Liver (tissue), 9 donors: ENCODE measurements around the gene ZCCHC18. TPM values are rescaled to one million over a fixed set of nuclear protein-coding genes. Genes with fewer than 3 reads are reported as not detected.
"Not testable (repeated sequence)": the region's sequence is repeated elsewhere in the genome, so short reads cannot be mapped to it uniquely, and the experiment has no call there.

Source experiments
- DNase-seq: peaks from one replicate; pipeline ENCODE4 v3.0.0-alpha.2; 2017; ENCODE audit warnings: low spot score
- H3K27ac ChIP-seq, 2 donors: one replicate each; pipeline ENCODE4 v1.7.0; 2013; ENCODE audit warnings: inconsistent platforms in 2 of 2, low read length in 2 of 2, control low read depth in 1 of 2, low read depth in 1 of 2, mild to moderate bottlenecking in 1 of 2
- H3K27me3 ChIP-seq, 4 donors: one replicate each; pipeline versions ENCODE4 v1.6.1 to v1.7.0; 2013; ENCODE audit warnings: low read length in 3 of 4, inconsistent platforms in 1 of 4, mild to moderate bottlenecking in 1 of 4, moderate library complexity in 1 of 4; ENCODE audit not compliant: control insufficient read depth in 4 of 4, insufficient read depth in 4 of 4
- H3K36me3 ChIP-seq, 4 donors: one replicate each; pipeline versions ENCODE4 v1.6.1 to v1.7.0; 2013; ENCODE audit warnings: low read length in 3 of 4, mild to moderate bottlenecking in 3 of 4, low read depth in 1 of 4, moderate library complexity in 1 of 4; ENCODE audit not compliant: control insufficient read depth in 4 of 4, insufficient read depth in 3 of 4
- H3K4me1 ChIP-seq, 4 donors: one replicate each; pipeline versions ENCODE4 v1.6.1 to v1.7.0; 2013; ENCODE audit warnings: low read length in 3 of 4, mild to moderate bottlenecking in 3 of 4, moderate library complexity in 1 of 4; ENCODE audit not compliant: control insufficient read depth in 4 of 4, insufficient read depth in 4 of 4
- H3K4me3 ChIP-seq, 3 donors: one replicate each; pipeline versions ENCODE4 v1.6.1 to v1.7.0; 2013; ENCODE audit warnings: low read length in 3 of 3, control low read depth in 1 of 3, low read depth in 1 of 3, mild to moderate bottlenecking in 1 of 3
- H3K9ac ChIP-seq, 2 donors: one replicate each; pipeline ENCODE4 v1.7.0; 2013; ENCODE audit warnings: low read length in 2 of 2, mild to moderate bottlenecking in 2 of 2, moderate library complexity in 2 of 2, control low read depth in 1 of 2, low read depth in 1 of 2
- H3K9me3 ChIP-seq, 4 donors: one replicate each; pipeline versions ENCODE4 v1.6.1 to v1.7.0; 2013; ENCODE audit warnings: low read length in 3 of 4; ENCODE audit not compliant: control insufficient read depth in 4 of 4
- FOXA1 ChIP-seq: IDR thresholded peaks from 2 replicates; pipeline ENCODE4 v1.6.1; 2016; ENCODE audit warnings: antibody characterized with exemption
- FOXA2 ChIP-seq: IDR thresholded peaks from 2 replicates; pipeline ENCODE4 v1.6.1; 2016; ENCODE audit warnings: antibody characterized with exemption
- GABPA ChIP-seq, 2 donors: IDR thresholded peaks in 1 of 2; conservative IDR thresholded peaks in 1 of 2; 2 replicates each; pipeline ENCODE4 v1.6.1; 2016; ENCODE audit warnings: antibody characterized with exemption in 2 of 2, mild to moderate bottlenecking in 1 of 2, moderate library complexity in 1 of 2
- HNF4A ChIP-seq, 2 donors: conservative IDR thresholded peaks; 2 replicates each; pipeline ENCODE4 v1.6.1; 2016; ENCODE audit warnings: antibody characterized with exemption in 2 of 2, mild to moderate bottlenecking in 2 of 2
- HNF4G ChIP-seq: IDR thresholded peaks from 2 replicates; pipeline ENCODE4 v1.6.1; 2016; ENCODE audit warnings: antibody characterized with exemption
- JUND ChIP-seq, 2 donors: IDR thresholded peaks; 2 replicates each; pipeline ENCODE4 v1.6.1; 2016; ENCODE audit warnings: antibody characterized with exemption in 2 of 2
- RXRA ChIP-seq, 2 donors: IDR thresholded peaks; 2 replicates each; pipeline ENCODE4 v1.6.1; 2017 to 2018; ENCODE audit warnings: antibody characterized with exemption in 2 of 2, mild to moderate bottlenecking in 1 of 2
- YY1 ChIP-seq: IDR thresholded peaks from 2 replicates; pipeline ENCODE4 v1.6.1; 2016; ENCODE audit warnings: antibody characterized with exemption, mild to moderate bottlenecking
- WGBS: extraction: QIAGEN DNeasy Blood & Tissue Kit; methylation state at CpG from one replicate; pipeline ENCODE4 v1.1.7; 2013; 5-methylcytosine and 5-hydroxymethylcytosine counted together
- polyA plus RNA-seq, 2 donors: library from polyadenylated mRNA; stranded (reverse) in 1 of 2; unstranded in 1 of 2; fragments of 200-250 nt in 1 of 2; fragments of >200 nt in 1 of 2; fragmentation: Nextera tagmentation in 1 of 2; extraction: Ambion mirVana in 1 of 2; gene quantifications; one replicate each; pipeline versions ENCODE4 v1.2.1 to v1.2.3, GENCODE V29; 2013 to 2015
- total RNA-seq, 2 donors: library from RNA; depleted of rRNA; stranded (reverse); fragments of >200 nt; gene quantifications; one replicate each; pipeline ENCODE4 v1.2.3, GENCODE V29; 2014
- TF ChIP-seq, protein P1 (sequence below): IDR thresholded peaks from 2 replicates; pipeline ENCODE4 v1.6.1; 2016; ENCODE audit warnings: antibody characterized with exemption, mild to moderate bottlenecking
- TF ChIP-seq, protein P2 (sequence below): IDR thresholded peaks from 2 replicates; pipeline ENCODE4 v1.6.1; 2016; ENCODE audit warnings: antibody characterized with exemption
- TF ChIP-seq, protein P3 (sequence below): fragments of 150-350 bp; IDR thresholded peaks from 2 replicates; pipeline ENCODE4 v1.5.1; 2017; ENCODE audit warnings: improper control_type of control experiment, low read depth, low read length; ENCODE audit not compliant: missing input control
- donor health status: healthy.
- donor health status: healthy.
- donor health status: healthy.
- donor health status: healthy.
- donor health status: healthy.

ZCCHC18 gene
- total RNA-seq (under 1 TPM; 0.09 to 0.25 TPM), polyA plus RNA-seq (under 1 TPM in 1 of 2 donors, not detected in 1; 0.05 TPM)

DNA sequence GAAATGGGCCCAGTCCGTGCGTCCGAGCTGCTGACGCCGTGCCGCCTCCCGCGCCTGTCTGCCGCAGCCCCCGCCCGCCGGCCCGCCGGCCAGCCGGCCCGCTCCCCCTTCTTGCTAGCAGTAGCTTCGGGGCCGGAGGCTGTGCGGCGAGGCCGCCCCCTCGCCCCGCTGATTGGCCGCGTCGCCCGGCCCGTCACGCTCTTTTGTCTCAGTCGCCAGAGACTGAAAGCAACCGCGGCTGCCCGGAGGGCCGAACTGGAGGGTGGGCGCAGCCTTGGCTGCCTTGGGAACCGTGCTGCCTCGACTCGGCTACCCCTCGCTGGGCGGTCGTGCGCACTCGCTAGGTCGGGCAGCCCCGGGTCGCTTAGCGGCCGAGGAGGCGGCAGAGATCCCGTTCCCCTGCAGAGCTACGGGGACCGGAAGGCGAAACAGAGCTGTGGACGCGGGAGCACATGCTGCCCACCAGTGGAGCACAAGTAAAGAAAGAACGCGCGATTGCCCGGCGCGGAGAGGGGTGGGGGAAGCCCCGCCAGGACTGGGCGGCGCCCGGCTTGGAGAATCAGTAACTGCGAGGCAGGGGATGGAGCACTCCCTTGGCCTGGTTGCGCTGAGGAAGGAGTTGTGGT, at the start of gene ZCCHC18:
TSS of gene ZCCHC18 (plus strand) at position 198 of the 626 bp plus-strand sequence. CDS start 1,589 bp downstream, outside the sequence.
- Histone ChIP-seq H3K4me1 (peaks cover 0 to 5% (median 1%) of the 10 kb centered on the region in 4 donors), H3K9me3 (no peaks in the 10 kb centered on the region), H3K27me3 (peaks cover 0 to 11% (median 1%) of the 10 kb centered on the region in 4 donors), H3K9ac (no peak within 1 kb of the TSS), H3K4me3 (peak within 1 kb of the TSS in 2 of 3 donors; percentile 37 to 62), H3K27ac (no peak within 1 kb of the TSS), H3K36me3 (no peaks in the 10 kb centered on the region)
- TF ChIP-seq, protein P1, sequence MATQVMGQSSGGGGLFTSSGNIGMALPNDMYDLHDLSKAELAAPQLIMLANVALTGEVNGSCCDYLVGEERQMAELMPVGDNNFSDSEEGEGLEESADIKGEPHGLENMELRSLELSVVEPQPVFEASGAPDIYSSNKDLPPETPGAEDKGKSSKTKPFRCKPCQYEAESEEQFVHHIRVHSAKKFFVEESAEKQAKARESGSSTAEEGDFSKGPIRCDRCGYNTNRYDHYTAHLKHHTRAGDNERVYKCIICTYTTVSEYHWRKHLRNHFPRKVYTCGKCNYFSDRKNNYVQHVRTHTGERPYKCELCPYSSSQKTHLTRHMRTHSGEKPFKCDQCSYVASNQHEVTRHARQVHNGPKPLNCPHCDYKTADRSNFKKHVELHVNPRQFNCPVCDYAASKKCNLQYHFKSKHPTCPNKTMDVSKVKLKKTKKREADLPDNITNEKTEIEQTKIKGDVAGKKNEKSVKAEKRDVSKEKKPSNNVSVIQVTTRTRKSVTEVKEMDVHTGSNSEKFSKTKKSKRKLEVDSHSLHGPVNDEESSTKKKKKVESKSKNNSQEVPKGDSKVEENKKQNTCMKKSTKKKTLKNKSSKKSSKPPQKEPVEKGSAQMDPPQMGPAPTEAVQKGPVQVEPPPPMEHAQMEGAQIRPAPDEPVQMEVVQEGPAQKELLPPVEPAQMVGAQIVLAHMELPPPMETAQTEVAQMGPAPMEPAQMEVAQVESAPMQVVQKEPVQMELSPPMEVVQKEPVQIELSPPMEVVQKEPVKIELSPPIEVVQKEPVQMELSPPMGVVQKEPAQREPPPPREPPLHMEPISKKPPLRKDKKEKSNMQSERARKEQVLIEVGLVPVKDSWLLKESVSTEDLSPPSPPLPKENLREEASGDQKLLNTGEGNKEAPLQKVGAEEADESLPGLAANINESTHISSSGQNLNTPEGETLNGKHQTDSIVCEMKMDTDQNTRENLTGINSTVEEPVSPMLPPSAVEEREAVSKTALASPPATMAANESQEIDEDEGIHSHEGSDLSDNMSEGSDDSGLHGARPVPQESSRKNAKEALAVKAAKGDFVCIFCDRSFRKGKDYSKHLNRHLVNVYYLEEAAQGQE = no peak
- no peak for TF ChIP-seq FOXA2
- no peak for TF ChIP-seq GABPA (IDR thresholded peaks at IDR 0.05 in 1 of 2, conservative IDR thresholded peaks at IDR 0.05 in 1 of 2)
- TF ChIP-seq, protein P2, sequence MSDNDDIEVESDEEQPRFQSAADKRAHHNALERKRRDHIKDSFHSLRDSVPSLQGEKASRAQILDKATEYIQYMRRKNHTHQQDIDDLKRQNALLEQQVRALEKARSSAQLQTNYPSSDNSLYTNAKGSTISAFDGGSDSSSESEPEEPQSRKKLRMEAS = no peak
- no peak for TF ChIP-seq HNF4G
- no peak for TF ChIP-seq RXRA (IDR thresholded peaks at IDR 0.05)
- no peak for TF ChIP-seq YY1
- no peak for TF ChIP-seq FOXA1
- TF ChIP-seq JUND (IDR thresholded peaks at IDR 0.05) = no peak
- TF ChIP-seq, protein P3, sequence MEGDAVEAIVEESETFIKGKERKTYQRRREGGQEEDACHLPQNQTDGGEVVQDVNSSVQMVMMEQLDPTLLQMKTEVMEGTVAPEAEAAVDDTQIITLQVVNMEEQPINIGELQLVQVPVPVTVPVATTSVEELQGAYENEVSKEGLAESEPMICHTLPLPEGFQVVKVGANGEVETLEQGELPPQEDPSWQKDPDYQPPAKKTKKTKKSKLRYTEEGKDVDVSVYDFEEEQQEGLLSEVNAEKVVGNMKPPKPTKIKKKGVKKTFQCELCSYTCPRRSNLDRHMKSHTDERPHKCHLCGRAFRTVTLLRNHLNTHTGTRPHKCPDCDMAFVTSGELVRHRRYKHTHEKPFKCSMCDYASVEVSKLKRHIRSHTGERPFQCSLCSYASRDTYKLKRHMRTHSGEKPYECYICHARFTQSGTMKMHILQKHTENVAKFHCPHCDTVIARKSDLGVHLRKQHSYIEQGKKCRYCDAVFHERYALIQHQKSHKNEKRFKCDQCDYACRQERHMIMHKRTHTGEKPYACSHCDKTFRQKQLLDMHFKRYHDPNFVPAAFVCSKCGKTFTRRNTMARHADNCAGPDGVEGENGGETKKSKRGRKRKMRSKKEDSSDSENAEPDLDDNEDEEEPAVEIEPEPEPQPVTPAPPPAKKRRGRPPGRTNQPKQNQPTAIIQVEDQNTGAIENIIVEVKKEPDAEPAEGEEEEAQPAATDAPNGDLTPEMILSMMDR = no peak
- TF ChIP-seq HNF4A (conservative IDR thresholded peaks at IDR 0.05) = no peak
- 1% methylated on average over 67 of the region's 67 CpGs for WGBS
- no peak for DNase-seq

DNA sequence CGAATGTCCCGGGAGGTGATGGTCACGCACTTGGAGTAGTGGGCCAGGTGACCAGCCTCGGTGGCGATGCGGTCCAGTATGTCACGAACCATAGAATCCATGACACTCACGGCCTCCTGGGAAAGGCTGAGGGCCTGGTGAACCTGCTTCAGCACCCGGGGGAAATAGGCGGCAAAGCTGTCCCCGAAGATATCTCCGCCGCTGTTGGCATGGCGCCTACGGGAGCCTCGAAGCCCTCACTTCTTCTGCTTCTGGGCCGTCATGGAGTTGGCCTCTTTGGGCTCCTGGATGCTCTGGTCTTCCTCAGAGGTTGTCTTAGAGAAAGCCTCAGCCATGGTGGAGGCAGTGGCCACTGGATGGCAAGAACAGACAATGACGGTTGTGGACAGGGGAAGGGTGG, 49.7 kb upstream of the ZCCHC18 start:
- H3K9me3 ChIP-seq, H3K27me3 ChIP-seq, H3K4me1 ChIP-seq, DNase-seq, H3K36me3 ChIP-seq, H3K4me3 ChIP-seq, H3K27ac ChIP-seq, H3K9ac ChIP-seq: not testable (repeated sequence)
- 98% methylated on average over 9 of the region's 18 CpGs for WGBS

DNA sequence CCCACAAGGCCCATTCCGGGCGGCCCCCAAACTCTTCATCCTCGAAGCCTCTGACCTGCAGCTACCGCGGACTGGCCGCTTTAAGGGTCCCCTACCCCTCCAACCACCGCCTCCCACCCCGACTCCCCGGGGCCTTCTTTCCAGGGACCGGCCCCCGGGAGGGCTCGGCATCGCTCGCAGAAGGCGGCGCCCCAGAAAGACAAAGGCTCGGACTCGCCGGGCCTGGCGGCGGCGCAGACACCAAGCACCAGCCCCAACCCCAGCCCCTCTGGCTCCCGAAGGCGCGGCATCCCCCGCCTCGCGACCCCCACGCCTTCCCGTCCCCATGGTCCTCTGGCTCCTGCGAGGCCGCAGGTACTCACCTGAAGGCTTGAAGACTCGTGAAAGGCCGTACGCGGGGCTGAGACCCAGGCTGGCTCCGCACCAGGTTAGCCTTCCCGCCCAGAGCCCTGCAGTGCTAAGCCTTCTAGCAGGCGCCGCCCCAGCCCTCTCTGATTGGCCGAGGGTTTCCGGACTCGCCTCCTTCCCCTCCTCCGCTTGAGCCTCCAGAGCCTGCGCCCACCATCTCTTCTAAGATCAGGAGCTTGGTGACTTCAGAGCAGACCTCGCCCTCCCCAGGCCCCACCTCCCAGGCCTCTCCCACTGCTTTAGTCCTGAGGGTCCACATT, 36.4 kb upstream of the ZCCHC18 start, which contains the start of gene TMSB15C:
TSS of gene TMSB15C (minus strand) at position 459 of the 668 bp plus-strand sequence.
- H3K4me3 ChIP-seq, H3K27ac ChIP-seq, DNase-seq, H3K36me3 ChIP-seq, H3K27me3 ChIP-seq, H3K9me3 ChIP-seq, H3K4me1 ChIP-seq, H3K9ac ChIP-seq: not testable (repeated sequence)
- WGBS = no CpG with 5 or more reads among the region's 46 CpGs

DNA sequence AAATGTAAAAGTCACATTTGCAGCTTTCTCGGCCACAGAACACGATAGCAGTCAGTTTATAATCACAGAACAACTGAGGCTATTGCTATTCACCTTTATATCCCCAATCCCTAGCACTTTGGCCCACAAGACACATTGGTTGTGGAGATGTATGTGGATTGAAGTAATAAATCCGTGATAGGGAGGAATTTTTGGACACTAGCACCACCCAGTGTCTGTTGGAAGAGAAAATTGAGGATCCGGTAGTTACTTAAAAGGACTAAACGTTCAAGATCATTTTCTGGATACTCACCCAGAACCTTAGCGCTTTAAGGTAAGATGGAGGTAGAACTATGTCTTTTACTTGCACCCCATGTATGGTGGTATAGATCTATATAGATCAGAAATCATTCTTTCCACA, 34.5 kb upstream of the ZCCHC18 start:
- not testable (repeated sequence) for H3K4me3 ChIP-seq, H3K4me1 ChIP-seq, H3K9ac ChIP-seq, H3K36me3 ChIP-seq, H3K9me3 ChIP-seq, H3K27me3 ChIP-seq, DNase-seq, H3K27ac ChIP-seq
- WGBS = no CpG with 5 or more reads among the region's 6 CpGs
